Mesodermal cell (in vitro differentiated cells): ENCODE data around the gene CHST11.

ENCODE experiments used
- H3K27ac ChIP-seq: 2 replicates; pipeline ENCODE4 v1.7.0; 2013; ENCODE audit warnings: mild to moderate bottlenecking, low read depth, low read length, moderate library complexity; ENCODE audit not compliant: severe bottlenecking
- H3K36me3 ChIP-seq: 2 replicates; pipeline ENCODE4 v1.7.1; 2013; ENCODE audit warnings: mild to moderate bottlenecking, low read length, moderate library complexity; ENCODE audit not compliant: control insufficient read depth, insufficient read depth
- H3K4me1 ChIP-seq: one replicate; pipeline ENCODE4 v1.7.1; 2013; ENCODE audit warnings: mild to moderate bottlenecking, low read length; ENCODE audit not compliant: insufficient read depth, control insufficient read depth, poor library complexity, severe bottlenecking
- H3K4me3 ChIP-seq: 2 replicates; pipeline ENCODE4 v1.7.0; 2013; ENCODE audit warnings: low read length, control low read depth, mild to moderate bottlenecking; ENCODE audit not compliant: insufficient read depth, poor library complexity, severe bottlenecking; ENCODE audit errors: extremely low read depth
- H3K9me3 ChIP-seq: 2 replicates; pipeline ENCODE4 v1.7.1; 2013; ENCODE audit warnings: mild to moderate bottlenecking, low read length, moderate library complexity; ENCODE audit not compliant: control insufficient read depth
- WGBS, 2 experiments: methylation state at CpG; one replicate each; pipeline ENCODE4 v1.1.5; 2013; ENCODE audit warnings: missing lambda C conversion rate in 2 of 2; ENCODE audit not compliant: insufficient coverage in 2 of 2; 5-methylcytosine and 5-hydroxymethylcytosine counted together

CHST11 gene

DNA sequence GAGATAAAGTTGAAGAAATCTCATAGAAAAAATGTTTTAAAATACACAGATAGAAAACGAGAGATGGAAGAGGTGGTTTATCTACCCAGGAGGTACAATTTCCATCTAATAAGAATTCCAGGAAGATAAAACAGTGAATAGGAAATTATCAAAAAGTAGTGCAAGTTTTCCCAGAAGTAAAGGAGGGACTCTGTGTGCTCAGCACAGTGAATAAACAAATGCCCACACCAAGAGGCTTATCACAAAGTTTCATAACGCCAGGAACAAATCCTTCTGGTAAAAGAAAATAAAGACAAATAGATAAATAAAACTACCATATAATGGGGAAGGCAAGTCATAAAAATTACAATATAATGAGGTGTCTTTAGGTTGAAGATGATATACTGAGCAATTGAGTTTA, 322.4 kb downstream of the CHST11 start:
- Histone ChIP-seq H3K27ac (no peak overlapping the region), H3K4me3 (no peak overlapping the region), H3K36me3 (no peaks in the 10 kb centered on the region), H3K4me1 (no peaks in the 10 kb centered on the region), H3K9me3 (peaks cover 5% of the 10 kb centered on the region)
- no CpG with 5 or more reads among the region's 2 CpGs for WGBS, 2 experiments

DNA sequence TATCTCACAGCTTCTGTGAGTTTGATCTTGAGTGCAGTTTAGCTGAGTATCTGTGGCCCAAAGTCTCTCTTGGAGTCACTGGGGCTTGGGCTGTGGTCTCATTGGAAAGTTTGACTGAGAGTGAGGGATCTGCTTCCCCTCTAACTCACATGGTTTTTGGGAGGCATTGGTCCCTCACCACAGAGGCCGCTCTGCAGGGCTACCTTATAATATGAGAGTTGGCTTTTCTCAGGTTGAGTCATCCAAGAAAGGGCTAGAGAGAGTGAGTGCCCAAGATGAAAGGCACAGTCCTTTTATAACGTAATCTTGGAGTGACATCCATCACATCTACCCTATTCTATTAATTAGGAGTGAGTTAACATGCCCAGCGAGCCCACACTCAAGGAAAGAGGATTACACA, 325.5 kb downstream of the CHST11 start:
- H3K27ac ChIP-seq = no peak overlapping the region
- no peaks in the 10 kb centered on the region for H3K36me3 ChIP-seq
- H3K9me3 ChIP-seq = peaks cover 5% of the 10 kb centered on the region
- WGBS, 2 experiments = 100% methylated on average over 1 of the region's 3 CpGs
- H3K4me3 ChIP-seq = no peak overlapping the region
- H3K4me1 ChIP-seq = no peaks in the 10 kb centered on the region

DNA sequence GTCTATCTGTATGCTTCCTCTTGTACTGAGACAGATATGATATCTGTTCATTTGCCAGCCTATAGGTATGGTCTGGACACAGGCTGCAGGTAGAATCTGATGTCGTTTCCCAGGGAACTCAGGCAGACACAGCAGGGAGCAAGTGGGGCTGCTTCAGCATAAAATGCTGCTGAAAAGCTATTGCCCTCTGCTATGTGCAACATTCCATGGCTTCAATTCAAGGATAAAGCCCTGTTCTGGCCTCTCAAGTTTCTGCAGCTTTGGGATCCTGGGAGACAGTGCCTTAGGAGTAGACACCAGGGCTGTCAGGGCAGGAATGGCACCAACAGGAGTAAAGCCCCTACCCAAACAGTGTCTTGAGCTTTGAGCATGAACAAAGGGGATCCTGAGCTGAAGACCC, 327.8 kb downstream of the CHST11 start:
- 29 to 42% methylated on average over 1 of the region's 1 CpG for WGBS, 2 experiments
- Histone ChIP-seq H3K9me3 (peaks cover 5% of the 10 kb centered on the region), H3K4me3 (no peak overlapping the region), H3K36me3 (no peaks in the 10 kb centered on the region), H3K27ac (no peak overlapping the region), H3K4me1 (no peaks in the 10 kb centered on the region)

DNA sequence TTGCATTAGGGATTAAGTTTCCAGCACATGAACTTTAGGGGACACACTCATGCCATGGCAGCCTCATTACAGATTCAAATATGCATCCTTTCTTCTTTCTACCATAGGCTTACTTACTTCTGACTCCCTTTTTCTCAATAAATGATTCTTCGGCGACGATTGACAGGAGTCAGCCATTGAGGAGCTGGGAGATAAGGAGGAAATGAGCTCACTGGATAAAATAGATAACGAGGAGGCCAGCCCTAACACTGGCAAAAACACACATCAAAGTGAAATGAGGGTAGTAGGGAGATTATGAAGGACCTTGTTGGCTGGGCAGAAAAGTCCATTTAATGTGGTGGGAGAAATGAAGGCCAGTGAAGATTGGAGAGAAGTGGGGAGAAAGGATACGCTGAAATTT, 329.1 kb downstream of the CHST11 start:
- peaks cover 5% of the 10 kb centered on the region for H3K9me3 ChIP-seq
- no peaks in the 10 kb centered on the region for H3K4me1 ChIP-seq
- 60% methylated on average over 1 of the region's 5 CpGs; no CpG with 5 or more reads in 1 of the 2 experiments for WGBS, 2 experiments
- no peak overlapping the region for H3K4me3 ChIP-seq
- H3K36me3 ChIP-seq = no peaks in the 10 kb centered on the region
- H3K27ac ChIP-seq = no peak overlapping the region

DNA sequence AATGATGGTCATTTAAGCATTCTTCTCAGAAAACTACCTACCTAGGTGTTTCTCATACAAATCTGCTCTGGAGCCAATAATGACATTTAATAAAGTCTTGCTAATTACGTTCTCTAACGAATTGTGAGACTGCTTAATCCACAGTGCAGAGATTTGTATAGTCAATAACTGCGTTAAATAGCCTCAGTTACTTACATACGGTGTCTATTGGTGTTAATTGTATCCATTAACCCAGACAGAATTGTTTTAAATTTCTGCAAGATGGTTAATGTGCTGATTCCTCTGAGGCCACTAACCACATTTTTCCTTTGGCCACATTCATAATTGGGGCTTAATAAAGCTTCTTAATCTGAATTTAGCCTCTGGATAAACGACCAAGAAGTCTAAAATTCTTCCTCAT, 329.6 kb downstream of the CHST11 start:
- Histone ChIP-seq H3K27ac (no peak overlapping the region), H3K4me1 (no peaks in the 10 kb centered on the region), H3K36me3 (no peaks in the 10 kb centered on the region), H3K4me3 (no peak overlapping the region), H3K9me3 (peaks cover 2% of the 10 kb centered on the region)
- 92% methylated on average over 2 of the region's 5 CpGs; no CpG with 5 or more reads in 1 of the 2 experiments for WGBS, 2 experiments

DNA sequence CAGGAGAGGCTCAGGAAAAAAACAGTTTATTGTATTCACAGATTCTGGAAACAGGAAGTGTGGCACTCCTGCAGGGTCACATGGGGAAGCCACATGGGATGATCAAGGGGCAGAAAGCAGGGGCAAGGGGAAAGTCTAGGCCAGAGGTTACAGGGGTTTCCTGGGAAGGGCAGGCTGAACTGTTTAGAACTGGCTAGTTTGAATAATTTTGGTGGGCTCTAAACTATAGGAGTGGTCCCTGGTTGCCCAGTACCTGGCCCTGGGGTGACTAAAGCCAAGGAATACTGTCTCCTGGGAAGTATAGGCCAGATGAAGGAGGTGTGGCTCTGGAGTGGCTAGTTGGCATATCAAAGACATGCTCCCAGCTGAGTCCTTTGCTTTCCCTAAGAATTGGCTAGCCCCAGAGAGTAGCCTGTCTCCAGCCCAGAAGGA, 332.1 kb downstream of the CHST11 start:
- no peak overlapping the region for H3K4me3 ChIP-seq
- H3K4me1 ChIP-seq = peaks cover 5% of the 10 kb centered on the region
- H3K27ac ChIP-seq = no peak overlapping the region
- no peaks in the 10 kb centered on the region for H3K36me3 ChIP-seq
- no peaks in the 10 kb centered on the region for H3K9me3 ChIP-seq

DNA sequence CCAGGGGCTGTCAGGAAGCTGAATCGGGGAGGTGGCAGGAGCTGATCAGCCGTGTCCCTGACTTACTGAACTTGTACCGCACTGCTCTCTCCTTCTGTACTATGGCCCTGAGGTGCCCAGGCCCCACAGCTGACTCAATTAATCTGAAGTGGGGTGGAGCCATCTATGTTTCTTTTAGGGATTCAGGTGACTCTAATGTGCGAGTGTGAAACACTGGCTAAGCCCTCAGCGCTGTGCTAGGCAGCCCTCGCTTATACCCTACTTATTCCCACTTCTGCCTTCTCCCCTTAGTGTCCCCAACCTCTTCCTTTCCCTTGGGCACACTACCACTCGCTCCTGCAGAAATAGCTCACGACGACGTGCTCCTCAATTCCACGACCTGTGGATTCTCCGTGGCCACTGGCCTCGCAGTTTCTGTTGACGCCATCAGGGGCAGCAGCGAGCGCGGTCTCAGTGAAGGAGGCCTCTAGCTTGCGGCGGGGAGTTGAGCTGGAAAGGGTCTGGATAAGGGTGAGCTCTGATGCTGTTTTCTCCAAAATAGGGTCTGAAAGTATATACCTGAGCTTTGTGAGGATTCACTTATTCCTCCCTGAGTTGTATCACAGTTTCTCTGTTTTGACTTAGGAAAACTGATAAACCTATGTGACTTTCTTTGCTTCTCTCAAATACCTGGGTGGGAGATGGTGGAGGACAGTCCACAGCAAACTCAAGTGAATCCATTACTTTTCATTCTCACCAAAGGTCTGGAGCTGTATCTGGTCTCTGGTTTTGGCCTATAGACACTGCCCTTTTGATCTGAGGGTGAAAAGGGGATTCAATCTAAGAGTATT, 333.8 kb downstream of the CHST11 start:
- no peak overlapping the region for H3K4me3 ChIP-seq
- 35 to 47% methylated on average over 14 to 17 of the region's 19 CpGs for WGBS, 2 experiments
- no peaks in the 10 kb centered on the region for H3K36me3 ChIP-seq
- H3K4me1 ChIP-seq = peaks cover 5% of the 10 kb centered on the region
- no peaks in the 10 kb centered on the region for H3K9me3 ChIP-seq
- H3K27ac ChIP-seq = no peak overlapping the region

DNA sequence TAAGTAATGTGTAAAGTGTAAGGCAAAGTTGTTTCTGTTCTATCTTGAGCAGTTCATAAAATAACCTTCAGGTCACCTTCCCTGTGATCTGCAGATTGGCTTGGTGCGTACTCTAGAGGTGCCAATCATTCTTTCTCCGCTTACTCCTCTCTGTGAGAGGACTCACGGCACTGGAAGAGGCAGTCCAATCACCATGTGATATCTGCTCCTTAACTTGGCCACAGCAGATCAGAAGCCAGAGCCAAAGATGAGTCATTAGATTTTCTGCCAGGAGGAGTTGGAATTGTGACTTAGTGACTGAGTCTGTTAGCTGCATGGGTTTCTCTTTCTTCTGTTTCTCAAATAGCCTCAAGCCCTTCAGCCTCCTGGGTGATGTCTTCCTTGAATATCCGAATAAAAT, 335.8 kb downstream of the CHST11 start:
- WGBS, 2 experiments = 67 to 93% methylated on average over 3 of the region's 4 CpGs
- no peak overlapping the region for H3K4me3 ChIP-seq

DNA sequence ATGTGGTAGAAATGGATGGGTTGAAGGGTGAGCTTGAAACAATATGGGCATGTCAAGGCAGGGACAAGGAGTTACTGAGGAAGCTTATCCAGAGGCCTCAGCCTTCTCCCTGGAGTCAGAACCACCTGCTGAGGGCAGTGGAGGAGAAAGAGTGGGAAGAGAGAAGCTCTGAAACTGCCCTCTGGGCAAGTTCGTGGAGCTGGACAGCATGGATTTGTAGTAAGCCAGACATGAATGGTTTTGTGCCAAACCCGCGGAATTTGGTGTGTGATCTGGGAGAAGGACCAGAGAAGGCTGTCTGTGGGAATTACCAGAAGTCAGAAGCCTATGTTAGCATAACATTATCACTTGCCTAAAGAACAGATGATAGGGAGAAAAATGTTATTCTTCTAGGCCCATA, 336.5 kb downstream of the CHST11 start:
- Histone ChIP-seq H3K4me3 (no peak overlapping the region), H3K27ac (no peak overlapping the region)
- 87 to 88% methylated on average over 3 of the region's 3 CpGs for WGBS, 2 experiments

More for the DNA sequence above, 335.8 kb downstream of the CHST11 start:
- Histone ChIP-seq H3K27ac (no peak overlapping the region), H3K36me3 (no peaks in the 10 kb centered on the region), H3K4me1 (peaks cover 5% of the 10 kb centered on the region), H3K9me3 (no peaks in the 10 kb centered on the region)

DNA sequence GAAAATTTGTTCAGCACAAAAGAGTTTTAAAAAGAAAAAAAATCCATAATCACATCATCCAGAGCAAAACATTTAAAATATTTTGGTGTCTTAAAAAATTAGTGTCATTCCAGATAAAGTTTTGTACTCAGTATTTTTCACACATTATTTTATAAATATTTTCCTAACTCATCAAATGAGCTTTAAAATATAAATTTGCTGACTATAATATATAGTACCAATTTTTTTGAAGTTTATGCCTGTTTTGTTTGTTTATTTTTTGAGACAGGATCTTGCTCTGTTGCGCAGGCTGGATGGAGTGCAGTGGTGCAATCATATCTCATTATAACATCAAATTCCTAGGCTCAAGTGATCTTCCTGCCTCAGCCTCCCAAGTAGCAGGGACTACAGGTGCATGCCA, 337.2 kb downstream of the CHST11 start:
- 100% methylated on average over 1 of the region's 1 CpG; no CpG with 5 or more reads in 1 of the 2 experiments for WGBS, 2 experiments
- Histone ChIP-seq H3K9me3 (no peaks in the 10 kb centered on the region), H3K27ac (no peak overlapping the region), H3K36me3 (no peaks in the 10 kb centered on the region), H3K4me1 (peaks cover 5% of the 10 kb centered on the region), H3K4me3 (no peak overlapping the region)

More for the DNA sequence above, 336.5 kb downstream of the CHST11 start:
- H3K4me1 ChIP-seq = peaks cover 5% of the 10 kb centered on the region
- H3K36me3 ChIP-seq = no peaks in the 10 kb centered on the region
- no peaks in the 10 kb centered on the region for H3K9me3 ChIP-seq

DNA sequence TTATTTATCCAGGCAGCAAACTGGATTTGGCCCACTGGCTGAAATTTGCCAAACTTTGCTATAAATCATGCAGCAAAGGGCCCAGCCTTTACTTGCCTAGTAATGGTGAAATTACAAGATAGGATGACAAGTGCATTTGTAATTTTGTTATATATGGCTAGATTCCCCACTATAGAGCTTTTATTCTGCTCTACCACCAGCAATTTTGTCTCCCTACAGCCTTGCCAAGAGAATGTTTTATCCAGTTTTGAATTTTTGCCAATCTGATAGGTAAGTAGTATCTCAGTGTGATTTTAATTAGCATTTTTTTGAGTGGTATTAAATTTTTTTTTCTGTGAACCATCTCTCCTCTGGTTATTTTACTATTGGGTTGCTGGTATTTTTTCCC, 339.7 kb downstream of the CHST11 start:
- no peaks in the 10 kb centered on the region for H3K9me3 ChIP-seq
- no peak overlapping the region for H3K27ac ChIP-seq
- no peak overlapping the region for H3K4me3 ChIP-seq
- H3K36me3 ChIP-seq = no peaks in the 10 kb centered on the region
- H3K4me1 ChIP-seq = peaks cover 5% of the 10 kb centered on the region
